GM21360 (cell line): ENCODE data around the gene GTPBP1.

Source experiments
- ATAC-seq: cut with Tn5 transposase; IDR thresholded peaks from one replicate; pipeline ENCODE4 v1.9.1; 2021; ENCODE audit warnings: mild to moderate bottlenecking, moderate library complexity; ENCODE audit not compliant: unreplicated experiment

GTPBP1 gene

DNA sequence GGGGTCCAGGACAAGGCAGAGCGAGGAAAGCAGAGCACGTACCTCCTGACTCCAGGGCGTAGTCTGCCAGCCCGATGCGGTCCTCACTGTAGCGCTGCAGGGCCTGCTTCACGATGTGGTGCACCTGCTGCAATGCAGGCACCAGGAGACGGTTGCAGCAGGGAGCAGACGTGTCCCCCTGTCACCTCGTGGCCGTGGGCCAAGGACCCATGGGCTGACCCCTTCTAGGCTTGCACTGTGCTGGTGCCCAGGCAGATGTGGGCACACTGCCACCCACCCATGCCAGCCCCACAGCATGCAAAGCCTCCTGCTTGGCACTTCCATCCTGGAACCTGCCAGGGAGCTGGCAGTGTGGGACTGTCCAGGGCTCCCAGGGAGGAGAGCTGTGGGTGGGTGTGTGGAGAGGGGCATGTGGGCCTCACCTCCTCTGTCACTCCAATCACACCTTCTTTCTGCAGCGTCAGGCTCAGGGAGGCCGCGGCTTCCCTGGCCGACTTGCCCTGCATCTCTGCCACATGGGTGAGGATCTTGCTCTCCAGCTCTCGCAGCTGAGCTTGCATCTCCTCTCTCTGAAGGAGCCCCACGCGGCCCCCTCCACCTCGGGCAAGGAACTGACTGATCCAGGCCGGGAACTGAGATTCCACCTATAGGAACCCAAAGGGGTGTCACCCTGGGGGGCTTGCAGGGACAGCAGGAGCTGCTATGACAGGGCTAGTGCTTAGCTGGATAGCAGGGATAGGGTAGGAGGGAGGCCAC is 33.7 kb downstream of the GTPBP1 start:
- ATAC-seq: no peak

DNA sequence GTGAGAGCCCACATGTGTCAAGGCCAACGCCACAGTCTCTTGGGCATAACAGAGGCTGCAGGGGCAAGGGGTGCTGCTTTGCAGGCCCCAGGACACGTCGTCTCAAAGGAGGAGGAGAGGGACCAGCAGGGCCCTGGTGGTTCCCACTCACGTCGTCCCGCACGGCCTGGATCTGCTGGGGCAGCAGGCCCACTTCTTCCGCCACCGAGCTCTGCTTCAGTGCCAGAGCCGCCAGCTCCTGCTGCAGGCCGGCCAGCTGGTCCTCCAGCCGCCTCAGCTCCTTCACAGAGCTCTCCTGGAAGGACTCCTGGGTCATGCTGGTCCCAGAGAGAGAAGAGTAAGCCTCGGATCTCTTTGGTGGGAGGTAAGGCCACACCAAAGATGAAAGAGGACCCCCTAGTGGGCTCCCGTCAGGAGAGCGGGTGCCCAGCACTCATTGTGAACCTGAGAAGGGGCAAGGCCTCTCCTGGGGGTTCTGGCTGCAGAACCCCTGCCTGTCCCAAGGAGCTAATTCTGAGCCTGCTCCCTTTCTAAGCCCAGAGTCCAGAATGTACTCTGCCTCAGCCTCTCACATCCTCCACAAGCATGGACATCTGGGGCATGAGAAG is 34.5 kb downstream of the GTPBP1 start:
- ATAC-seq: no peak

DNA sequence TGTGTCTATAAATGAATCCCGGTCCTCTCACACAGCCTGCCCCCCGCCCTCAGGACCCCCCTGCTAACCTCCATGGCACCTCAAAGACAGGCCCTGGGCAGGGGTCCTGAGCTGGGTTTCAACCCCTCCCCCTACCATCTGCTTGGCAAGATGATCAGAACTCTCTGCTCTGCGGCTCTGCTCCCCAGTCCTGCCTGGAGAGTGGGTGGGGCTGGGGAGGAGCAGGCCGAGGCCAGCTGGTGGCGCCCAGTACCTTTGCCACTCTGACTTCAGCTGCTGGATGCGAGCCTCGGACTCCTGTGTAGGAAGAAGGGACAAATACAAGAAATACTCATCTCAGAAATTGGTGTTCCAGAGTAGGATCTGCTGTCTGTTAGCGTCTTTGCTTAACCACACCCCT is 35.0 kb downstream of the GTPBP1 start:
- ATAC-seq: no peak

DNA sequence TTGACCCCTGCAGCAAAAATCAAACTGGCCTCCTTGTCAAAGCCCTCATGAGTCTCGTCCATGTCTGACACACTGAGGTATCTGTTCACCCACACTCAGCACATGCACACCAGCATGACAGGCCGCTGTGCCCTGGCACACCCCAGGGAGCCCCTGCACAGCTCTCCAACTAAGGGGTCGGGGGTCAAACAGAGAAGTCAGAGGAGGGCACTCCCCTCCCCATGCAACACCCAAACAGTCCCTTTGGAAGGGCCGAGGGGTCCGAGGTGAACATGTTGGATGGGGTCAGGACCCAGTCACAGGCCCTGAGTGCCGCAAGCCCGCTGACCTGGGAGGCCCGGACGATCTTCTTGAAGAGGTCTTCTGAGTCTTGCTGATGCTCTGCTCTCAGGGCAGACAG is 35.4 kb downstream of the GTPBP1 start:
- no peak for ATAC-seq

DNA sequence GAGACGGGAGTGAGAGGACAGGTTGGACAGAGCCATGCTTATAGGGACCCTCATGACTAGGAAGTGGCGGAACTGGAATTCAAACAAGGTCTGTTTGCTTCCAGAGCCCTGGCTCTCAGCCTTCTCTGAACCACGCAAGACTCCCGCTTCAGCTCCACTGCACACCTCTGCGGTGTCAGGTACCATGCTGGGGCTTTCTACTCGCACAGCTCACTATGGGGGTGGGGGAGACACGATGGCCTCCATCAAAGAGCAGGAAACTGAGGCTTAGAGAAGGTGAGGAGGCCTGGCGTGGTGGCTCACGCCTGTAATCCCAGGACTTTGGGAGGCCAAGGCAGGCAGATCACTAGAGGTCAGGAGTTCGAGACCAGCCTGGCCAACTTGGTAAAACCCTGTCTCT is 35.8 kb downstream of the GTPBP1 start:
- no peak for ATAC-seq

DNA sequence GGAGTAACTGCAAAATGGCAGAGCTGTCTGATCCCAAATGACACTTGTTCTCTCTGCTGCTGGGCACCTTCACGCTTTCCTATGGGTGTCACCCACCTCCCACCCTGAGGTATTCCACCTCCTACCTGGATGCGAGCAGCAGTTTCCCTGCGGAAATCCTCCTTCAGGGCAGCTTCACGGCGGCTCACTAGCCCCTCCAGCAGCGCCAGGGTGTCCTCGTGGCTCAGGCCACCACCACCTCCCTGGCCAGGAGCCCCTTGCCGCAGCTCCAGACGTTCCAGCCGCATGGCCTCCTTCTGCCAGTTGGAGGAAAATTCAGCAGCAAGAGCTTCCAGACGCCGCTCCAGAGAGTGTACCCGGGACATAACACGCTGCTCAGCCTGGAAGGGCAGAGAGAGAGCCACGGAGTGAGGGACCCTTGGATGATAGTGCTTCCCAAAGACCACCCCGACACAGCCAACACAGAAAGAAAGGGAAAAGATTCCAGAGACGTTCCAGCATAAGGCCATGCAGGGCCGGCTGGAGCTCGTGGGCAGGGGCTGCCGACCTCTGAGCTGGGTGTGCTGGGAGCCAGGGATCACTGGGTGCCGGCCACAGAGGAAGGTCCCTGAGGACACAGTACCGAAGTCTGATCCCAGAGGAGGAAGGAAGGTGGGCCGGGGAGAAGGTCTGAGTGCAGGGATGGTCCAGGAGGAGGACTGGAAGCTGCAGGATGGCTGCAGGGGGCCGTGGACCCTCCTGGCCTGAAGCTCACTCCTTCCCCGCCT is 36.6 kb downstream of the GTPBP1 start:
- no peak for ATAC-seq

DNA sequence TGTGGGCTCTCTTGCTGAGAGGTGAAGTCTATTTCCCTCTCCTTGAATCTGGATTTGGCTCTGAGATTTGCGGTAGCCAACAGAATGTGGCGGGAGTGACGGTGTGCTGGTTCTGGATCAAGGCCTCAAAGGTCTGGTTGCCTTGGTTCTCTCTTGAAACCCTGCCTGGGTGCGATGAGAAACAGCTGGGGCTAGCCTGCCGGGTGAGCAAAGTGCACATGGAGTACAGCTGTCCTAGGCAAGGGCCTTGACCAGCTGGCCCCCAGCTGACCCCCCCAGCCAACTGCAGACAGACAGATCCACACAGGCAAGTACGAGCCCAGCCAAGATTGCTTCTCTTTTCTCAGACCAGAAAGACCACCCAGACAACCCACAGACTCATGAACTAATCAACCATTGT is 39.2 kb downstream of the GTPBP1 start:
- no peak for ATAC-seq

DNA sequence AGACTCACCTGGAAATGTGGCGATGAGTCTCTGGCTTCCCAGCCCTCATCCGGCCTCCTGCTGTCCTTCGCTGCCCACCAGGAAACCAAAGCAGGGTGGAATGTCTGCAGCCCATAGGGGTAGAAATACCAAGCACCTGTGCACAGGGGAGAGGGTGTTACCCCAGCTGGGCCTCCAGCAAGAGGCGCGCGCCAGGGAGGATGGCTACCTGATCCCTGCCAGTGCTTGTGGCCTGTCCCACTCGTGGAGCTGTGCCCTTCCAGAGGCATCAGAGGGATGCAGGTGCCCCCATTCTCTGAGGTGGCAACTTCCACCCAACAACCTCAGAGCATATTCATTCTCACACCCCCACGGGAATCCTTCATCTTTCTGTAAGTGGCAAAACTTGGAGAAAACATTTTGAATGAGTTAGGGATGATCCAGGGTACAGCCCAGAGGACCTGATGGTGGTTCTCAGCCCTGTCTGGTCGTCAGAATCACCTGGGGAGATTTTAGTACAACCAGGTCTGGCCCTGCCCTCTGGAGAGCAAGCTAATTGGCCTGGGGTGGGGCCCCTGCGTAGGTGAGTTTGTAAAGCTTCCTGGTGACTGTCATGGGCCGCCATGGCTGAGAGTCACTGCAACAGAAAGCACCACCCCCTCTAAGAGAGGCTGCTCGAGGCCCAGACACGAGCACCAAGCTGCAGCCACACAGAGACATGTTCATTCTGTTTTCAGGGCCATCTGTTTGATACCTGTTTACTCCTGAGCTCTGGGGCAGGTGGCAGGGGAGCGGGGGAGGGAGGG is 40.1 kb downstream of the GTPBP1 start:
- ATAC-seq: no peak

DNA sequence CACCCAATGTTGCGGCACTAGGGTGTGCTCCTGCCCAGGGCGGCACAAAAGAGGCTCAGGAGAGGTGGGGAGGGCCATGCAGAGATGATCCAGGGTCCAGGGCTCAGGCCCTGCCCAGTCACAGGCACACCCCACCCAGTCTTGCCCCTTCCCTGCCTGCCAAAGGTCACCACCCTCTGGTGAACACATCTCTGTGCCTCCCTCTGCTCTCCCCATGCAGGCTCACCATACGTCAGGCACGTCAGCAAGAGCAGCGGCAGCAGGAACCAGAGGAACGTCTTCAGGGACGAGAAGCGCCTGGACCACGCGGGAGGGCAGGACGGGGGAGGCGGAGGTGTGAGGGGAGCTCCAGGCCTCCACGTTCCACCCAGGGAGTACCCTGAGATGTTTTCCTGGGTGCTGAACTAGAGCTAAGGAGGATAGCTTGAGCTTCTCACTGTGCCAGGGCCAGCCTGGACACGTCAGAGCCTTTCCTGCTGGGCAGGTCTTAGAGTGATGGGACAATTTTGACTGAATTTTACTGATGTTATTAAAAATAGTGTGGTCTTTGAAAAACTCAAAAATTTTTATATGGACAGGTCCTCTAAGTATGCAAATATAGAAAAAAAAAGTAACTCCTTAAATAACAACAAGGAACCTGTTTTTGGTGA is 42.9 kb downstream of the GTPBP1 start:
- ATAC-seq: no peak

DNA sequence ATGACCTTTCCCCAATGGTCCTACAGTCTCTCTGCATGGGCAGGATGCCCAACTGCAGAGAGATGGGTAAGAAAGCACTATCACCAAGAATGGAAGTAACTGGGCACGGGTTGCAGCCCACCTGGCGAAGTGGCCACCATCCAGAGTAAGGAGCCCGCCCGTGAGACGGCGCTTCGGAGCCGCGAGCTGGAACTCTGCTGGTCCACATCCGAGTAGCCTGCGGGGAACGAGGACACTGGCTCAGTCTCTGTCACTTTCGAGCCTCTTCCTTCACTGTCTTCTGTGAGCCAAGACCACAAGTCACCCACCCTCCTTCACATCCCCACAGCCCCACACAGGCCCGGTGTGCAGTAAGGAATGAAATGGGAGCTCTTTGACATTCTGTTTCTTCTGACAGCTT is 44.4 kb downstream of the GTPBP1 start:
- no peak for ATAC-seq

DNA sequence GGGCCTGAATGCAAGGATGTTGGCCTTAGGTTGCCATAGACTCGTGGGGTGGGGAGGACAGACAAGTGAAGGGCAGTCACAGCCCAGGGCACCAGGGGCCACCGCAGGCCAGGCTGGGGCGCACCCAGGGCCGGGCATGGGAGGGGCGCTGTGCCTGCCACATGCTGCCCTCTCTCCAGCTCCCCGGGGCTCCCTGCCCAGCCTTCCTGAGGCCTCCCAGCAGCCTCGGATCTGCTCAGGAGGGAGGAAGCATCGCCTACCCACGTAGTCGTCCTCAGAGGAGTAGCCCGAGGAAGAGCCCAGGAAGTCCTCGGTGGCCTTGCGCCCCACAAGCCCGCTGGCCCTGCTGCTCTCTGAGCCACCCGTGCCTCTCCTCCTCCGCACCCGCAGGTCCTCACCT is 44.9 kb downstream of the GTPBP1 start:
- no peak for ATAC-seq

DNA sequence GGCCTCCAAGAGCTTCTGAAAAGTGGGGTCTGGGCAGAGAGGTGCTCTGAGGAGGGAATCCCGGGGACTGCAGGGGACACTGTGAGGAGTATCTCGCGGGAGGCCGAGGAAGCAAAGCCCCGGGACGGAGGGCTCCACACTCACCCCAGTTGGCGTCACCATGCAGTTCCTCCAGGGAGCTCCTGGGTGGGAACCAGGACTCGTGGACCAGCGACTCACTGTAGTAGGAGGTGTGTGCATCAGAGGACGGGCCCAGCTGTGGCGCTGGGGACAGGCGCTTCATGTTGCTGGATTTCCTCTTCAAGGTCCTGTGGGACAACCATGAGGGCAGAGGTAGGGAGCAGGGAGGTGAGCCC is 45.3 kb downstream of the GTPBP1 start:
- ATAC-seq: no peak

DNA sequence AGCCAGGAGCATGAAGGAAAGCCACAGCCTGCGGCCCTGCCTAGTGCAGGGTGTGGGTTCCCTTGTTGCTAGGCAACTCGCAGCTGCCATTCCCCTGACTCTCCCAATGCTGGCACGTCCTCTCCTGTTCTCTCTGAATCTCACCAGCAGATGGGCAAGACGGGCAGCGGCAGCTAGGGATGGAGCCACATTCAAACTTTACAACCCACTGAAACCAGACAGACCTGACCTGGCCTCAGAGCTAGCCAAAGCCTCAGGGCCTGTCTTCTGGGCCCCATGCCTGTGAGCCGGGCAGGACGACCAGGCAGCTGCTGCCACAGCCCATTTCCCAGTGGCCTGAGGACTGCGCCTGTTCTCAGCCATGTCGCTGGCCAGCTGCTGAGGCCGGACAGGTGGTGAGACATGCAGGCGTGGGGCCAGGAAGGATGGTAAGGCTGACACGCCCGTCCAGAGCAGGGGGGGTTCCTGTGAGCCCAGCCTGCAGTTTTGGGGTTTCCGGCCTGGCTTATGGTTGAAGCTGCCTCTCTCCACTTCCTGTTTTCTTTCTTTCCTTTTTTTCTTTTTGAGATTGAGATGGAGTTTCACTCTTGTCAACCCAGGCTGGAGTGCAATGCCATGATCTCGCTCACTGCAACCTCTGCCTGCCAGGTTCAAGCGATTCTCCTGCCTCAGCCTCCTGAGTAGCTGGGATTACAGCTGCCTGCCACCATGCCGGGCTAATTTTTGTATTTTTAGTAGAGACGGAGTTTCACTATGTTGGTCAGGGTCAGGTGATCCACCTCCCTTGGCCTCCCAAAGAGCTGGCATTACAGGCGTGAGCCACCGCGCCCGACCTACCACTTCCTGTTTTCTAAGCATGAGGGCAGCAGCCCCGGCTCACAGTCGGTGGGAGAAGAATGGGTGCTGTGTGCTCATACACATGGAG is 45.9 kb downstream of the GTPBP1 start:
- ATAC-seq: no peak

DNA sequence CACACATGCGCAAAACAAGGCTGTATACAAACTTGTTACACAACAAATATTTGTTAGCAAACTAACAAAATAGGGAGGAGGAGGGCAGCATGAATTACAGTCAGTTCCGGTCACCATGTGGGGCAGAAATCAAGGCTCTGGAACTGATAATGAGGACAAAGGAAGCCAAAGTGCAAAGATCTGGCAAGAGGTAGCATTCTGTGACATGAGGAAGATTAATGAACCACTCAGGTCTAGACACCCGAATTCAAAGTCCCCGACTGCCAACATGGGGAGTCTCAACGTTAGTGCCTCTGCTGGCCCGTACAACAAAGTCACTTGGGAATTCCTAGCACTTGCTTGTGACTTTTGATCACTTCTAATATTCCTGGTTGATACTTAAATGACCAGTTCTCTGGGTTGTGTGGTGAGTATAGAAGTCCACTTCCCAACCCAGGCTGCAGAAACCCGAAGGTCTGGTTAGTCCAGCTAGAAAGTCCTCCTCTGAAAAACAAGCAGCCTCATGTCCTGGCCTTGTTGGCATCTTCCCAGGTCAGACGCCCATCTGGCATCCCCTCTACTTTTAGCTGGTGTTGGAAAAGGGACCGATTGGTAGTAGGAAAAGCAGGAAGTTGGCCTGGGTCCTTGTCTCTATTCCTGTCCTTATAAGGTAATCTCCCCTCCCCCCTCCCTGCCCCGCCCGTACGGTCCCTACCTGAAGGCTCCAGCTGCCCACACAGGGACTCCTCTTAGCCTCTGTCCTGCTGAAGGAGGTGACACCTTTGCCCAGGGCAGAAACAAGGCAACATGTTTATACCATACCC is 48.4 kb downstream of the GTPBP1 start:
- no peak for ATAC-seq

DNA sequence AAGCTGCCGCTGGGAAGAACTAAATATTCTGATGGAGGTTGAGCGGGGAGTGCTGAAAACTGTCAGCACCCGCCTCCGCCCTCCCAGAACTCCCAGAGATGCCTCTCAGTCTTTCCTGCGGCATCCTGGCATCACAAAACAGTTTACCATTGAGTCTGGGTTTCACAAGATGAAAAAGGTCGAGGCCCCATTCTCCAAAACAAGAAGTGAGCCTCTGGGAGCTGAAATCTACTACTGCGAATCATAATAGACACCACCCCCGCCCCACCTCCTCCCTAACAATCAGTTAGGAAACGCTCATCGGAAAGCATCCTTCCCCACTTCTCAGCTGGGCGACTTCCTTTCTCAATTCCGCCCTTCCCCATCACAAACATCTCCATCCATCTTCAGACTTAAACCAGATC is 49.0 kb downstream of the GTPBP1 start:
- no peak for ATAC-seq

DNA sequence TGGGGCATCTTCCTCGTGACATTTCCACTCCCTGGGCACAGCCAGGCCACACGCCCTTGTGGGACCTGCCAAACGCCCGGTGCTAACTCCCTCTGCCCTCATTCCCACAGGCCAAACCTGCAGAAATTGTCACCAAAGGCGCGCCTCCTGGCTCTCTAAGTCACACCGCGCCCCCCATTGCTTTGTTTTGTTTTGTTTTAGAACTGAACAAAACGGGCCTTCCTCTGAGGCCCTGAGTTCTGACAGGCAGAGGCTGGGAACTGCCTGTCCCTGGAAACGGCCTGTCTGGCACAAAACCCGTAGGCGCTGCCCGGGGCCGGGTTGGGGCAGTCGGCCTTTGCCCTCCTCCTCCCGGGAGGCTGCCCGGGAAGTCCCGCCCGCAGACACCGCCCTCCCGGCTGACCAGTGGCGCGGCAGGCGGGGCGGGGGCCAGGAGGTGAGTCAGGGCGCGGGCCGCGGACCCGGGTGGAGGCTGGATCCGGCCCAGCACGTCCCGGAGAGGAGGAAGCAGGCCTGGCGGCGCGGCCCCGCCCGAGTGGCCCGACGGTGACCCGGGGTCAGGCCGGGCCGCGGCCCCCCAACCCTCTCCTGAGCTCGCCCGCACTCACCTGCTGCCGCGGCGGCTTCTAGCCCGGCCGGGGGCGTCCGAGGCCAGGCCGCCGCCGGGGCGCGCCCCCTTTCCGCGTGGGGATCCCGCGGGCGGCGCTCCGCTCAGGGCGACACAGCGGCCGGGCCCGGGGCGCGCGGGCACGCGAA is 49.6 kb downstream of the GTPBP1 start:
- ATAC-seq: peak; percentile 17

DNA sequence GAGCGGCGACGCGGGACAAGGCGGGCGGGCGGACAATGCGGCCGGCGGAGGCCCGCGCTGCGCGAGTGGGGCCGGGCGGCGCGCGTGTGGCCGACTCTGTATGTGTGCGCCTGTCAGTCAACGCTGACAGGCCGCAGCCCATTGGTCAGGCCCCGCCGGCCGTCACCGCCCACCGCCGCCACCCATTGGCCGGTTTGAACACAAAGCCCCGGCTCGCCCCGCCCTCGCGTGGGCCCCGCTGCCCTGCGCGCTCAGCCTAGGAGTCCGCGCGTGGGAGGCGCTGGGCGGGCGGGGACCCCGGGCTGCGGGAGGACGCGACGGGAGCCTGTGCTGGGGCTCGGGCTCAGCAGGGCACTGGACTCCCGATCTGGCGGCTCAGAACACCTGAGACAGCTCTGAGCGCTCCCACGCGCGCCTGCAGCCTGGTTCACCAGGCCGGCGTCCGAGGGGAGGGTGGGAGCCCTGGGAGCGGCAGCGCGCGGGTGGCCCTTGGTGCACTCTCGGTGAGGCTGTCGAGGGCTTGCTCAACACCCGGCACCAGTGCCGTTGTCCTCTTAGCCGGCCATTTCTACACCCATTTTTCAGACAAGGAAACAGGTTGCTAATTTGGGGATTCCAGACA is 50.3 kb downstream of the GTPBP1 start, which contains the start of gene SUN2:
SUN2 (minus strand) TSS at position 88 of the 622 bp plus-strand sequence. CDS start 3,370 bp downstream, outside the sequence.
- peak; percentile 65 for ATAC-seq
